Measurements from ENCODE around the gene SLC40A1. TPM values are rescaled to one million over a fixed set of nuclear protein-coding genes. Genes with fewer than 3 reads are reported as not detected.

SLC40A1 gene, protein sequence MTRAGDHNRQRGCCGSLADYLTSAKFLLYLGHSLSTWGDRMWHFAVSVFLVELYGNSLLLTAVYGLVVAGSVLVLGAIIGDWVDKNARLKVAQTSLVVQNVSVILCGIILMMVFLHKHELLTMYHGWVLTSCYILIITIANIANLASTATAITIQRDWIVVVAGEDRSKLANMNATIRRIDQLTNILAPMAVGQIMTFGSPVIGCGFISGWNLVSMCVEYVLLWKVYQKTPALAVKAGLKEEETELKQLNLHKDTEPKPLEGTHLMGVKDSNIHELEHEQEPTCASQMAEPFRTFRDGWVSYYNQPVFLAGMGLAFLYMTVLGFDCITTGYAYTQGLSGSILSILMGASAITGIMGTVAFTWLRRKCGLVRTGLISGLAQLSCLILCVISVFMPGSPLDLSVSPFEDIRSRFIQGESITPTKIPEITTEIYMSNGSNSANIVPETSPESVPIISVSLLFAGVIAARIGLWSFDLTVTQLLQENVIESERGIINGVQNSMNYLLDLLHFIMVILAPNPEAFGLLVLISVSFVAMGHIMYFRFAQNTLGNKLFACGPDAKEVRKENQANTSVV
- 7.2 TPM for polyA plus RNA-seq (2013, experiment 1 of 2)
- 8.0 TPM for polyA plus RNA-seq (2013, experiment 2 of 2)

DNA sequence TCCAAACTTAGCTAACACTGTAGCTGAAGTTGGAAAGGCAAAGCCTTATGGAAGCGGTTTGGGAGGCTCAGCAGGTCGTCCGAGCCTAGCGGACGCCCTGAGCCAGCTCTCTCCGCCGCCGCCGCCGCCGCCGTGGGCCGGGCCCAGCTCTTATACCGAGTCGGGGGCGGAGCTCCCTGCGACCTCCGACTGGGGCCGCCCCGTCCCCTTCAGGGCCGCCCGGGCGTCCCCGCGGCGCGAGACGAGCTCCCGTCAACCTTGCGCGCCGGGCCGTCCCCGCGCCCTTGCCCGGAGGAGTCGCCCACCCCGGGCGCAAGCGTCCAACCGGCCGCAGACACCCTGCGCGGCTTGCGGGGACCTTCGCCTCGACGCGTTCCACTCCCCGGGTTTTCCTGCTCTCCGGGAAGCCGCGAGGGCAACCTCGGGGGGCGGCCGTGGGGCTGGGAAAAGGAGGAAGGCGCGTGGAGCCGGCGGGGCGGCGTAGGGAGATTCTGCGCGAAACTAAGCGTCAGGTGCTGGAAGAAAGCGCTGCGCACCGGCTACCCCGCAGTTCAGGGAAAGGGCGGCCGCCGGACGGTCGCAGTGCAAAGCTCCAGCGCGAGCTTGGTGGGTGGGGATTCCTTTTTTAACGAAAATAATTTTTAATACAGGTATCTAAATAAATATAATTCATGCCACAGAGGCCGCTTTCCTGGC is at the start of gene SLC40A1:
Gene SLC40A1 (minus strand): TSS at position 129 of the 696 bp plus-strand sequence. CDS start 326 bp downstream, outside the sequence.
- H2BK12ac ChIP-seq (ENCODE audit: low read length in 2 of 2): peak within 1 kb of the TSS in 1 of 2 experiments; percentile 43
- WGBS: under 1% methylated on average over 54 of the region's 78 CpGs
- H3K27me3 ChIP-seq (ENCODE audit: control insufficient read depth in 1 of 2, insufficient read depth in 1 of 2, low read length in 2 of 2): peaks cover 0 to 9% of the 10 kb centered on the region in 2 experiments
- H2BK5ac ChIP-seq (ENCODE audit: low read depth, low read length, poor library complexity, severe bottlenecking): peak within 1 kb of the TSS; percentile 52
- H3K4me2 ChIP-seq (ENCODE audit: low read length, poor library complexity, severe bottlenecking): peak within 1 kb of the TSS; percentile 89
- H3K27ac ChIP-seq (ENCODE audit: low read length, poor library complexity, severe bottlenecking): peak within 1 kb of the TSS; percentile 41
- H4K8ac ChIP-seq (ENCODE audit: low read length): peak within 1 kb of the TSS; percentile 76
- peak within 1 kb of the TSS; percentile 91 for H2BK15ac ChIP-seq (ENCODE audit: low read depth, poor library complexity, severe bottlenecking)
- H3K36me3 ChIP-seq (ENCODE audit: control insufficient read depth in 1 of 2, insufficient read depth in 2 of 2, low read depth in 1 of 2, low read length in 2 of 2): no peaks in the 10 kb centered on the region
- H3K4me1 ChIP-seq (ENCODE audit: control insufficient read depth, insufficient read depth, low read depth, low read length): peaks cover 9% of the 10 kb centered on the region
- H3K4ac ChIP-seq (ENCODE audit: low read depth in 1 of 2, low read length in 2 of 2): peak within 1 kb of the TSS in 1 of 2 experiments; percentile 82
- peak; percentile 72 for DNase-seq
- no peak within 1 kb of the TSS for H4K91ac ChIP-seq (ENCODE audit: low read length)
- no peak within 1 kb of the TSS for H2AK5ac ChIP-seq (ENCODE audit: low read length, severe bottlenecking)
- peak within 1 kb of the TSS; percentile 69 to 90 for H3K18ac ChIP-seq (ENCODE audit: low read depth in 1 of 2, low read length in 2 of 2)
- no peaks in the 10 kb centered on the region for H3K9me3 ChIP-seq (ENCODE audit: control insufficient read depth, low read length)
- H3K4me3 ChIP-seq (ENCODE audit: insufficient read depth in 1 of 2, low read depth in 1 of 2, low read length in 2 of 2): peak within 1 kb of the TSS; percentile 63 to 81
- no peak within 1 kb of the TSS for H3K14ac ChIP-seq (ENCODE audit: low read length in 2 of 2)
- peak within 1 kb of the TSS; percentile 84 for H2BK120ac ChIP-seq (ENCODE audit: low read depth, low read length)
- peak within 1 kb of the TSS in 1 of 2 experiments; percentile 72 for H3K23ac ChIP-seq (ENCODE audit: low read length in 2 of 2)
- peak within 1 kb of the TSS; percentile 81 for H3K9ac ChIP-seq (ENCODE audit: low read length)
- H3K79me1 ChIP-seq (replicated peaks; ENCODE audit: low read length, poor library complexity, severe bottlenecking): peaks cover 2% of the 10 kb centered on the region
- peak within 1 kb of the TSS; percentile 78 for H2AFZ ChIP-seq (ENCODE audit: low read depth, low read length)

DNA sequence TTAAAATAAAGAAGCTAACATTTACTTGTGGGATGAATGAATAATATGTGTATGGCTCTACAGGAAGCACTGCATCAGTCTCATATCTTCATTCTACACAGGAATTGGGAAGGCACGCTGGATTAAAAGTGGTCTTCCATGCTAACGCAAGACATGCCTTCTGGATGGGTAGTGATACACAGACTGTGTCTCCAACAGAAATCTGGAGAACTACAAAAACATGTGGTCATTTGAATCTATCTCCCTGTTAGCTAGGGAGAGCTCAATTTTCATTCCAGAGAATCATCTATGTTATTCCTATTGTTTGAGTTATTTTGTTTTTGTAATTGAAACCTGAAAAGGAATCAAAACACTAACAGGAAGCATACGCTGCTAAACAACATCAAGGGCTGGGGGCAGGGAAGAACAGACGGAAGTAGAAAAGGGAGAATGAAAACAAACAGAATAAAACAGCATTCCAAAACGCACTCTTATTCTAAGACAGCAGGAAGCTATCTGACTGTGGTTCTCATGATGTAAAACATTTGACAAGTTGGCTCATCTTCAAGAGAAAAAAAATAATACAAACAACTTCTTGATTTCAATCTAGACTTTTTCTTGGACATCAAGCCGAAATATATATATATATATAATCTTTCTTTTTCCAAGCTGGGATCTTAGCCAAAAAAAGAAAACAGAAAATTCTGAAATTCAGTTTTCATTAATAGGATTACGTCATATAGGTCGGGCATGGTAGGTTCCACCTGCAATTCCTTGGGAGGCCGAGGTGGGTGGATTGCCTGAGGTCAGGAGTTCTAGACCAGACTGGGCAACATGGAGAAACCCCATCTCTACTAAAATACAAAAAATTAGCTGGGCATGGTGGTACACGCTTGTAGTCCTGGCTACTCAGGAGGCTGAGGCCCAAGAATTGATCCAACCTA is 49.2 kb upstream of the SLC40A1 start:
- H3K9me3 ChIP-seq (ENCODE audit: control insufficient read depth, low read length): no peaks in the 10 kb centered on the region
- no peak overlapping the region for H2AFZ ChIP-seq (ENCODE audit: low read depth, low read length)

DNA sequence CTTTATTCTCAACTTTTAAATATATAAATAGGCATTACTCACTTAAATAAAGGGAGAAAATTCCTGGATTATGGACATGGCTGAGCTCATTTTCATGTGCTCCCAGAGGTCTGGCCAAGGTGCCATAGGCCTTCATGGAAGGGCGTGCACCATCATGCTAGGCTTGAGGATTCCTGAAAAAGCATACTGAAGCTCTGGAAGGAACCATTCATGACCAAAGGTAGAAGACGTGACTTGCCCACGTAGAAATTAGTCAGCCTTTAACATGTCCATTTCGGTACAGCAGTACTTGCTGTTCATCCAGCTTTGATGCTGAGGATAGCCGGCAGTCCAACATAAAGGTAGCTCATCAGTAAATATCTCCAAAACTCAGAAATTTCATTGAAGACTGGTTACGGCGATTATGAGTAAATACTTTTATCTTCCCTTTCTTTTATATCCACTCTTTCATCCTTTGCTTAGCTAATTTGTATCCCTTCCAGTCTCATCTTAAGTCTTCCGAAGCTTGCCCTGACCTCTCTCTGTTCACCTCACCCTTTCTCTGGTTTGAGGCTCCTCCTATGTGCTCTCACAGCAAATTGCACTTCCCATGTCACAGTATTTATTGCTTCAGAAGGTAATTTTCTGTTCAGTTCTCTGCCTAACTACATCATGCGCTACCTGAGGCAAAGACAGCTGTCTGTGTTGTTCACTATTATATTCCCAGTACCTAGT is 48.4 kb upstream of the SLC40A1 start:
- Histone ChIP-seq H3K9me3 (ENCODE audit: control insufficient read depth, low read length) (no peaks in the 10 kb centered on the region), H3K27ac (ENCODE audit: low read length, poor library complexity, severe bottlenecking) (no peak overlapping the region), H2BK15ac (ENCODE audit: low read depth, poor library complexity, severe bottlenecking) (no peak overlapping the region), H3K23ac (ENCODE audit: low read length in 2 of 2) (no peak overlapping the region), H4K91ac (ENCODE audit: low read length) (no peak overlapping the region), H3K4me2 (ENCODE audit: low read length, poor library complexity, severe bottlenecking) (no peak overlapping the region), H3K79me1 (replicated peaks; ENCODE audit: low read length, poor library complexity, severe bottlenecking) (no peaks in the 10 kb centered on the region), H3K4me3 (ENCODE audit: insufficient read depth in 1 of 2, low read depth in 1 of 2, low read length in 2 of 2) (no peak overlapping the region), H2AFZ (ENCODE audit: low read depth, low read length) (no peak overlapping the region), H3K27me3 (ENCODE audit: control insufficient read depth in 1 of 2, insufficient read depth in 1 of 2, low read length in 2 of 2) (no peaks in the 10 kb centered on the region), H2AK5ac (ENCODE audit: low read length, severe bottlenecking) (no peak overlapping the region), H4K8ac (ENCODE audit: low read length) (no peak overlapping the region), H3K14ac (ENCODE audit: low read length in 2 of 2) (no peak overlapping the region), H3K36me3 (ENCODE audit: control insufficient read depth in 1 of 2, insufficient read depth in 2 of 2, low read depth in 1 of 2, low read length in 2 of 2) (no peaks in the 10 kb centered on the region), H2BK12ac (ENCODE audit: low read length in 2 of 2) (no peak overlapping the region), H3K9ac (ENCODE audit: low read length) (no peak overlapping the region), H2BK120ac (ENCODE audit: low read depth, low read length) (no peak overlapping the region), H3K18ac (ENCODE audit: low read depth in 1 of 2, low read length in 2 of 2) (no peak overlapping the region), H3K4ac (ENCODE audit: low read depth in 1 of 2, low read length in 2 of 2) (no peak overlapping the region), H3K4me1 (ENCODE audit: control insufficient read depth, insufficient read depth, low read depth, low read length) (no peaks in the 10 kb centered on the region), H2BK5ac (ENCODE audit: low read depth, low read length, poor library complexity, severe bottlenecking) (no peak overlapping the region)
- DNase-seq: peak; percentile 17
- 92% methylated on average over 8 of the region's 9 CpGs for WGBS

More for the DNA sequence above, 49.2 kb upstream of the SLC40A1 start:
- no peaks in the 10 kb centered on the region for H3K4me1 ChIP-seq (ENCODE audit: control insufficient read depth, insufficient read depth, low read depth, low read length)
- no peak overlapping the region for H2BK120ac ChIP-seq (ENCODE audit: low read depth, low read length)
- DNase-seq: peak; percentile 22
- H3K4me3 ChIP-seq (ENCODE audit: insufficient read depth in 1 of 2, low read depth in 1 of 2, low read length in 2 of 2): no peak overlapping the region
- H3K14ac ChIP-seq (ENCODE audit: low read length in 2 of 2): no peak overlapping the region
- no peak overlapping the region for H3K18ac ChIP-seq (ENCODE audit: low read depth in 1 of 2, low read length in 2 of 2)
- H3K23ac ChIP-seq (ENCODE audit: low read length in 2 of 2): no peak overlapping the region
- H3K36me3 ChIP-seq (ENCODE audit: control insufficient read depth in 1 of 2, insufficient read depth in 2 of 2, low read depth in 1 of 2, low read length in 2 of 2): no peaks in the 10 kb centered on the region
- no peak overlapping the region for H2BK15ac ChIP-seq (ENCODE audit: low read depth, poor library complexity, severe bottlenecking)
- no peaks in the 10 kb centered on the region for H3K27me3 ChIP-seq (ENCODE audit: control insufficient read depth in 1 of 2, insufficient read depth in 1 of 2, low read length in 2 of 2)
- H4K91ac ChIP-seq (ENCODE audit: low read length): no peak overlapping the region
- H2BK12ac ChIP-seq (ENCODE audit: low read length in 2 of 2): no peak overlapping the region
- no peaks in the 10 kb centered on the region for H3K79me1 ChIP-seq (replicated peaks; ENCODE audit: low read length, poor library complexity, severe bottlenecking)
- H2BK5ac ChIP-seq (ENCODE audit: low read depth, low read length, poor library complexity, severe bottlenecking): no peak overlapping the region
- no peak overlapping the region for H3K9ac ChIP-seq (ENCODE audit: low read length)
- H3K4me2 ChIP-seq (ENCODE audit: low read length, poor library complexity, severe bottlenecking): no peak overlapping the region
- no peak overlapping the region for H3K27ac ChIP-seq (ENCODE audit: low read length, poor library complexity, severe bottlenecking)
- H4K8ac ChIP-seq (ENCODE audit: low read length): peak overlapping the region; percentile 97
- 96% methylated on average over 5 of the region's 10 CpGs for WGBS
- no peak overlapping the region for H3K4ac ChIP-seq (ENCODE audit: low read depth in 1 of 2, low read length in 2 of 2)
- H2AK5ac ChIP-seq (ENCODE audit: low read length, severe bottlenecking): no peak overlapping the region
